Left ventricle myocardium superior (tissue), 1 donor: ENCODE measurements around the gene GNB1. TPM values are rescaled to one million over a fixed set of nuclear protein-coding genes. Genes with fewer than 3 reads are reported as not detected.

Experiments used
- ATAC-seq: fragments of 200-7000 bp; cut with Tn5 transposase; one replicate; pipeline ENCODE4 v1.9.1; 2020; ENCODE audit warnings: mild to moderate bottlenecking, moderate library complexity
- DNase-seq: peaks from one replicate; pipeline ENCODE4 v3.0.0-alpha.2; 2020
- intact Hi-C: fragments of 100-400 bp; cut with micrococcal nuclease; formaldehyde crosslinking; loops from one replicate; pipeline ENCODE4 v1.11.0; 2022
- total RNA-seq: library from RNA; stranded (reverse); fragmentation: NEBNext Ultra II Directional; extraction: Animal tissue kit (Norgen Biotek cat#: 25700); gene quantifications from one replicate; pipeline ENCODE4 v1.2.1, GENCODE V29; 2021
- donor health status: DM: no; HTN: yes; CAD: no; lungs with severe emphysema.

Gene GNB1
- total RNA-seq, 1 donor from 2014 or later, result 172 TPM

- DNase-seq (no peak), ATAC-seq (no peak)
- intact Hi-C loops, result no loop called here
These were observed 86.6 kb downstream of the GNB1 start for GRCh38 chr1:1804301-1804700.

- intact Hi-C loops, result no loop called here
- ATAC-seq, result no peak
- no peak for DNase-seq
These were observed 88.0 kb downstream of the GNB1 start for GRCh38 chr1:1802871-1803270.

GRCh38 chr1:1799716-1800115 is 91.2 kb downstream of the GNB1 start:
- intact Hi-C loops, result no loop called here
- DNase-seq (no peak), ATAC-seq (peak; percentile 10)

GRCh38 chr1:1797731-1798341 is 93.1 kb downstream of the GNB1 start:
- intact Hi-C loops, result no loop called here
- DNase-seq (no peak), ATAC-seq (no peak)

GRCh38 chr1:1796466-1796865 is 94.4 kb downstream of the GNB1 start:
- DNase-seq (no peak), ATAC-seq (no peak)
- intact Hi-C loops, result no loop called here

- DNase-seq, result no peak
- intact Hi-C loops, result no loop called here
- no peak for ATAC-seq
These were observed 95.9 kb downstream of the GNB1 start for GRCh38 chr1:1794999-1795398.

- intact Hi-C loops, result no loop called here
- DNase-seq (no peak), ATAC-seq (no peak)
These were observed 97.2 kb downstream of the GNB1 start for GRCh38 chr1:1793481-1794244.

- ATAC-seq (no peak), DNase-seq (peak; percentile 49)
- intact Hi-C loops, result no loop called here
These were observed 102.0 kb downstream of the GNB1 start for GRCh38 chr1:1788646-1789431.

GRCh38 chr1:1788136-1788535 is 102.8 kb downstream of the GNB1 start:
- ATAC-seq, result peak; percentile 77
- intact Hi-C loops, result no loop called here
- DNase-seq, result peak; percentile 51

- DNase-seq (no peak), ATAC-seq (no peak)
- intact Hi-C loops, result no loop called here
These were observed 103.9 kb downstream of the GNB1 start for GRCh38 chr1:1786836-1787605.

GRCh38 chr1:1785666-1786065 is 105.2 kb downstream of the GNB1 start:
- no peak for DNase-seq
- intact Hi-C loops, result no loop called here
- ATAC-seq, result no peak

GRCh38 chr1:1784933-1785332 is 106.0 kb downstream of the GNB1 start:
- ATAC-seq (no peak), DNase-seq (no peak)
- intact Hi-C loops, result no loop called here

GRCh38 chr1:1783320-1783719 is 107.6 kb downstream of the GNB1 start:
- intact Hi-C loops, result no loop called here
- ATAC-seq (no peak), DNase-seq (no peak)

- DNase-seq, result peak; percentile 69
- intact Hi-C loops, result no loop called here
- ATAC-seq, result peak; percentile 58
These were observed 108.3 kb downstream of the GNB1 start for GRCh38 chr1:1782399-1783221.

- no peak for ATAC-seq
- intact Hi-C loops, result no loop called here
- DNase-seq, result no peak
These were observed 109.4 kb downstream of the GNB1 start for GRCh38 chr1:1781526-1781903.

GRCh38 chr1:1780598-1781525 is 110.0 kb downstream of the GNB1 start:
- intact Hi-C loops, result no loop called here
- no peak for ATAC-seq

GRCh38 chr1:1779691-1780597 is 110.9 kb downstream of the GNB1 start:
- intact Hi-C loops, result loop anchor here (10.0 kb wide), 1 partner anchor 115 kb away; the partner anchor contains the start of gene GNB1
- DNase-seq (peak; percentile 62), ATAC-seq (peak; percentile 12)

More at GRCh38 chr1:1780598-1781525, 110.0 kb downstream of the GNB1 start:
- DNase-seq, result no peak
